DLD1 (cell line): Measurements from ENCODE around the gene BRD2.

Experiments
- in situ Hi-C: cut with HindIII; loops from 2 replicates; pipeline ENCODE4 v1.10.0; 2017; ENCODE audit warnings: low sequenced_read_pairs

BRD2 gene

DNA sequence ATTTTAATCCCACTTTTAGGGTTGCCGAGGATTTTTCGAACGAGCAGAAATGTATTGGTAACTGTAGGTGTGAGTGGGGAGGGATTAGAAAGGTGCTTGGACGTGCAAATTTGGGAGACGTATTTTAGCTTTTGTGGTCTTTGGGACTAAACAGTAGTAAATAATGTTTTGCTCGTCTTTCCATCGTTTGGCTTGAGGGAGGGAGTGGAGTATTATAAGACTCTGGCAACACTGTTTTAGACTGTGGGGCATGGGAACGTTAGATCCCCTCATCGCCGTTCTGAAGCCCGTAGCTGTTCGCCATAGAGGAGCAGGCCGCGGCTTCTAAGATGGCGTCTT is 2.8 kb downstream of the BRD2 start:
- in situ Hi-C loops, result no loop called here

DNA sequence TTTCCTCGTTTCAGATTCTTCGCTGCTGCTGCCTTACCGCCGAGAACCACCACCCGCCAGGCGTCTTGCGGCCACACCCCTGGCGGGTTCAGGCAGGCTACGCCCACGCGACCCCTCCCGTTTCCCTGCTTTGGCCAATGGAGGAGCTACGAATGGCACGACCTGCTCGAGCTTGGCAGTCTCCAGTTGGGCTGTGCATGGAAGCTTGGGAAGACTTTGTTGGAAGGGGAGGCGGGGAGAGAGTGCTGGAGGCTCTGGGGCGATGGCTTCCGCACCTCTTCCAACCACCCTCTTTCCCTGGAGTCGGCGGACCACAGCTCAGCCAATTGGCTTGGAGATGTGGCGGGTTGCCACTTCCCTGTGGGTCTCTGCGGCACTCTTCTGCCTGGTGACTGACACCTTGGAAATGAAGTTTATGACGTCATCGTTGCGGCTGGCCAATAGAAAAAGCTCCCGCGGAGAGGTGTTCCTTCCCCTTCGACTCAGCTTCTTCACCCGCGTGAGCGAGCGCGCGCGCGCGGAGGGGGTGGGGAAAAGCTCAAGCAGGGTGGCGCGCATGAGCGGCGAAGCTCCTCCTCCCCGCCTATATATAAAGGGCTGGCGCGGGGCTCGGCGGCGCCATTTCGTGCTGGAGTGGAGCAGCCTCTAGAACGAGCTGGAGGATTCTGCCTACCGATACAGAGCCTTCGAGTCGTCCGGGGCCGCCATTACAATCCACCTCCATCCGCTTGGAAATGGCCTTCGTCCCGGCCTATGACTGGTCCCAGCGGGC is 3.4 kb downstream of the BRD2 start:
- in situ Hi-C loops, result no loop called here

DNA sequence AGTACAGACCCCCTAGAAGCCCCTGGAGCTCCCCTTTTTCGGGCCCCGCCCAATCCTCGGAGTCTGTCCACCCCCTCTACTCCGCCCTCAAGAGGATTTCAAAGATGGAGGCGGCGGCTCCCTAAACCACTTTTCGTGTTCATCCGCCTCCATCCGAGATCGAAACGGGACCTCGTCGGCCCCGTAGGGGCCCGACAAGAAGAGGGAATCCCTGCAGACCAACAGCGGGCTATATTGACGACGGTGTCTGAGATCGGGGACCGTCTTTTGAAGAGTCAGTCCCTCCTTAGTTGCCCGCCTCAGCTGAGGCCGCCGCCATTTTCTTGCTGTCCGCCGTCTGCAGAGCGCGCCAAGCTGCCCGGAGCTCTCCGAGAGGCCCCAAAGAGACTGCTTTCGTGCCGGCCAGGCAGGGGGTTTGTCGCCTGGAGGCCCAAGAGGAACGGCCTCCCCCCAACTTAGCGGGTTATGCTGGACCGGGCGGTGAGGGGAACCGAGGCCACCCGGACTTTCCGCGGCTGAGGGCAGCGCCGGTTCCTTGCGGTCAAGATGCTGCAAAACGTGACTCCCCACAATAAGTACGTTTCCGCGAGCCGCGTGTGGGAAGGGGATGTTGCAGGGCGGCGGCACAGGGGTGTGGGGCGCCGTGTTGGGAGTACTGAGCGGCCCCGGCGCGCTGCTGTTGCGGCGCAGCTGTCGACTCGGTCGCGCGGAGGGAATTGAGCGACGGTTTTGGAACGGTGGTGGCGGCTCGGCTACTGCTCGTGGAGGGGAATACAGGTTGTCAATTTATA is 4.2 kb downstream of the BRD2 start:
- in situ Hi-C loops, result no loop called here

- in situ Hi-C loops, result no loop called here
Measured at GRCh38 chr6:32973144-32974015, 5.0 kb downstream of the BRD2 start.

DNA sequence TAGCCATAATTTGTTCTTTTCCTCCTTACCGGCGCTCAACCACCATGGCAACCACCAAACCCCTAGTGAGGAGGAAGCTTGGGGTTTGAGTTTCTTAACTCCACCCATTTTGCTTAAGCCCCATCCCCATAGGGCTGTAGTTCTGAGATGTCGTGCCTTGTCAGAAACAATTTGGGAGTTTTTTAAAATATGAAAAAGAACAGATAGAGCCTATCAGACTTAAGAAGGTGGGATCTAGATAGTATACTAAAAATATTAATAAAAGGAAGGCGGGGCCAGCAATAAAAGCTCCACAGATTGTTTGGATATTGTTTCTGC is 5.6 kb downstream of the BRD2 start:
- in situ Hi-C loops, result no loop called here

GRCh38 chr6:32974541-32975308 is 6.3 kb downstream of the BRD2 start:
- in situ Hi-C loops, result no loop called here

GRCh38 chr6:32975886-32976285 is 7.5 kb downstream of the BRD2 start:
- in situ Hi-C loops, result no loop called here

- in situ Hi-C loops, result no loop called here
Measured at GRCh38 chr6:32976334-32977069, 8.1 kb downstream of the BRD2 start.

GRCh38 chr6:32977272-32977952 is 9.0 kb downstream of the BRD2 start:
- in situ Hi-C loops, result no loop called here

DNA sequence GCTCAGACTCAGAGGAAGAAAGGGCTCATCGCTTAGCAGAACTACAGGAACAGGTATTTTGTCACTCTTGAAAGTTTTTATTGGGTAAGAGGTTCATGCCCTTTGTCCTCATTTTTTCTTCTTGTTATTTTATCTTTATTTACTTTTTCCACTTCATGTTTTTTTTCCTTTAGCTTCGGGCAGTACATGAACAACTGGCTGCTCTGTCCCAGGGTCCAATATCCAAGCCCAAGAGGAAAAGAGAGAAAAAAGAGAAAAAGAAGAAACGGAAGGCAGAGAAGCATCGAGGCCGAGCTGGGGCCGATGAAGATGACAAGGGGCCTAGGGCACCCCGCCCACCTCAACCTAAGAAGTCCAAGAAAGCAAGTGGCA is 9.5 kb downstream of the BRD2 start:
- in situ Hi-C loops, result no loop called here

DNA sequence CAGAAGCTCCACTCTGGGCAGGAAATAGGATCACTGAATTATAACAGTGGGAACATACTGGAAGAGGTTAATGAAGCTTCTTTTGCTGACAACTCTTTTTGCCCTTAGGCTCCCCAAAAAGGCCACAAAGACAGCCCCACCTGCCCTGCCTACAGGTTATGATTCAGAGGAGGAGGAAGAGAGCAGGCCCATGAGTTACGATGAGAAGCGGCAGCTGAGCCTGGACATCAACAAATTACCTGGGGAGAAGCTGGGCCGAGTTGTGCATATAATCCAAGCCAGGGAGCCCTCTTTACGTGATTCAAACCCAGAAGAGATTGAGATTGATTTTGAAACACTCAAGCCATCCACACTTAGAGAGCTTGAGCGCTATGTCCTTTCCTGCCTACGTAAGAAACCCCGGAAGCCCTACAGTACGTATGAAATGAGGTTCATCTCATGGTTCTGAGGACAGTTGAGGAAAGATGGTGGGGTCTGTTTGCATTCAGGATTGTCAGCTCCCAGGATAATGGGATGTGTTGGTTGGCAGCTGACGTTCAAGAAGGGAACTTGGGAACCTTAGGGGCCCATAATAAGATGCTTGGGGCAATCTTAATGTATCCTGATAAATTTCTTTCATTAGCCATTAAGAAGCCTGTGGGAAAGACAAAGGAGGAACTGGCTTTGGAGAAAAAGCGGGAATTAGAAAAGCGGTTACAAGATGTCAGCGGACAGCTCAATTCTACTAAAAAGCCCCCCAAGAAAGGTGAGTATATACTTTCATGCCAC is 11.5 kb downstream of the BRD2 start:
- in situ Hi-C loops, result no loop called here

- in situ Hi-C loops, result no loop called here
Measured at GRCh38 chr6:32980488-32981038, 12.2 kb downstream of the BRD2 start.

DNA sequence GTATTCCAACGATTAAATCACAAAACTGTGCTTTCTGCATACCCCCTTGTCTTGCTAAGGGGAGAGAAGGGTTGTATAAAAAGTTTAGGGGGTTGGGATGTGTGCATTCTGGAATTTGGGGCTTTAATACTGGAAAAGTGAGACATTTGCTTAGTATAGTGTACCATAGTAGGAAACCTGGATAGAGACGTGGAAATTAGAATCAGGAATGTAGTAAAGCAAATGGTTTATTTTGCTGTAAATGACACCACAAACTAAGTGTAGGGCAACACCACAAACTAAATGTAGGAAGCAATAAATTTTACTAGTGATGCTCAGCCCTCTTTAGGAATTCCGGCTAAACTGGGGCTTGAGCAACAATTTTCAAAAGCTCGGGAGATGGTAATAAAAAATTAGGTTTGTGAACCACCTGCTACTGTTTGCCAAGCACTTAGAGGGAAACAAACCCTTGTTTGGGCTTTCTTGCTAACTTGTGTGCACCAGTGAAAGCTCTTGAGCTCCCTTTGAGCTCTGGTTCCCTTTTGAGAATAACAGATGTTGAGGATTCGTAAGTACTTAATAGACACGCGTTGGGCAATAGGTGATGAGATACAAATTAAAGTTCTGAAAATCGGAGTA is 13.8 kb downstream of the BRD2 start:
- in situ Hi-C loops, result no loop called here

DNA sequence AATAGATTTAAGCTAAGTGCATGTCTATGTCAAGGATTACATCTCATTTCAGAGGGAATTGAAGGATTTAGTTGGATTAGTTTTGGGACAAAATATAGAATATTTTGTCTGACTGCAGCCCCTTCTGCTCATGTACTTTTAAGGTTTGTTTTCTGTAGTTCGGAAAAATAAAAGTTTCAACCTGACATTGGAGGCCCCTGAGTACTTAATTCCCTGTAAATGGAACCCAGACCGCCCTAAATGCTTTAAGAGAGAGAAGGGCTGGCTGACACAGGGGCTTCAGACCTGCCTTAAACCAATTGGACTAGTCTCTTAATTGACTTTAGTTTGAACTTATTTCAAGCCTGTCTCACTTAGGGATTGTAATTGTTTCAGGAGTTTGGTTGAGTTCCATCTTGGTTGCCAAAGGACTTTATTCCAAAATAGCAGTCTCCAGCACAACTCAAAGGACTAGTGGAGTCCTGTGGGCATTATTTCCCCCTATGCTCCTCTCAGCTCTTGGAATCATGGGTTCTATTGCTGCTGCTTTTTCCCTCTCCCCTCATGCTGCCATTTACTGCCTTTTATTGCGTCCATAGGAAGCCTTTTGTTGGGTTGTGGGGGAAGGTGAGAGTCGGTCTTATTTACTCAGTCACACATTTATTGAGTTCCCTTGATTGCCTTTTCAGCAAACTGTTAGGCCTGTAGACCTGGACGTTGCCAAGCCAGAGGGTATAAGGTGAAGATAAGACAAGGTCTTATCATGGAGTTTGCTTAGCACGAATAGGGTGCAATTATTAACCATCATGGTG is 14.5 kb downstream of the BRD2 start:
- in situ Hi-C loops, result no loop called here

- in situ Hi-C loops, result no loop called here
Measured at GRCh38 chr6:32983493-32983848, 15.1 kb downstream of the BRD2 start.

GRCh38 chr6:32983964-32984621 is 15.7 kb downstream of the BRD2 start:
- in situ Hi-C loops, result no loop called here
